Left cardiac atrium (tissue), 4 donors: ENCODE data around the gene RAPGEF5. TPM values are rescaled to one million over a fixed set of nuclear protein-coding genes. Genes with fewer than 3 reads are reported as not detected.

Source experiments
- ATAC-seq, 2 donors: fragments of 200-7000 bp; cut with Tn5 transposase; one replicate each; pipeline ENCODE4 v1.9.1; 2020; ENCODE audit warnings: mild to moderate bottlenecking in 2 of 2, moderate library complexity in 2 of 2
- DNase-seq: peaks from one replicate; pipeline ENCODE4 v3.0.0-alpha.2; 2020
- intact Hi-C, 2 donors: fragments of 100-400 bp; cut with DNase I; formaldehyde crosslinking; loops; one replicate each; pipeline versions ENCODE4 v1.14.1 to v1.15.1; 2022 to 2023
- total RNA-seq, 2 donors: library from RNA; stranded (reverse); fragmentation: NEBNext Ultra II Directional; extraction: Animal tissue kit (Norgen Biotek cat#: 25700); gene quantifications; one replicate each; pipeline ENCODE4 v1.2.1, GENCODE V29; 2021
- donor health status: DM: no; HTN: yes; CAD: no.
- donor health status: DM: no; HTN: yes; CAD: no; lungs with severe emphysema.
- donor health status: DM: yes; HTN: yes; CAD: no.
- donor health status: Dilated cardiomyopathy.

RAPGEF5 gene
- total RNA-seq, 2 donors from 2014 or later: 15.9 to 29.8 TPM

DNA sequence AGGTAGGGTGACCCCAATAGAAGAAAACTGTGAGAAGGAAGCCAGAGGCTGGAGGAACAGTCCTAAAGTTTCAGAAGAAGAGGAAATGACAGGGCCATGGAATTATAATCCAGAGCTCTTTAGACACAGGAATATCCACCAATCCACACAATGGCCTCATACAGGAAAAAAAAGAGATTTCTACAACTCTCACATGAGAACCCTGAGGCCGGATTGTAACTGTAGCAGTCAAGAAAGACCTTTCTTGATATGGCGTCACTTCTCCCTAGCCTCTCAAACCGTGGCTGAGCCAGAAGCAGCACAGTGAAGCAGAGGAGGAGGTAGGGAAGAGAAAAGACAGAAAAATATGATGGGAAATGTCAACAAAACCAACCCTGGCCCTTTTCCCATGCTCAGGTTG lies 76.9 kb downstream of the RAPGEF5 start:
- ATAC-seq: no peak
- intact Hi-C loops: no loop called here
- DNase-seq: no peak

DNA sequence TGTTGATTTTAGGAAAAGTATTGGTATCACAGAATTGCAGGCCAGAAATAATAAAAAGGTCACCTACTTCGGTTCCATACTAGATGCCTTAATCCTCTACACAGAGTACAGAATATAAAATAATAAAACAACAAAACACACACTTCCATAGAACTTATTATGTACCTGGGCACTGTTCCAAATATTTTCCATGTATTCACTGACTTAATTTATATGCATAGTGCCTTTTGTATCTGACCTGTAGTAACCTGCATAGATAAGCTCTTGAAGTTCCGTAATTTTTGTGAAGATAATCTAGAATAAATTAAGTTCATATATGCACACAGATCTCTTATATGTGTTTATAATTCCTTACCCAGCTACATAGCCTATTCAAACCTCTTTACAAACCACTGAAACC lies 78.3 kb downstream of the RAPGEF5 start:
- no peak for ATAC-seq
- intact Hi-C loops: loop anchor here in 1 of 2 donors (10.0 kb wide), 1 partner anchor 144 kb away; no protein-coding TSS in a partner anchor
- no peak for DNase-seq

DNA sequence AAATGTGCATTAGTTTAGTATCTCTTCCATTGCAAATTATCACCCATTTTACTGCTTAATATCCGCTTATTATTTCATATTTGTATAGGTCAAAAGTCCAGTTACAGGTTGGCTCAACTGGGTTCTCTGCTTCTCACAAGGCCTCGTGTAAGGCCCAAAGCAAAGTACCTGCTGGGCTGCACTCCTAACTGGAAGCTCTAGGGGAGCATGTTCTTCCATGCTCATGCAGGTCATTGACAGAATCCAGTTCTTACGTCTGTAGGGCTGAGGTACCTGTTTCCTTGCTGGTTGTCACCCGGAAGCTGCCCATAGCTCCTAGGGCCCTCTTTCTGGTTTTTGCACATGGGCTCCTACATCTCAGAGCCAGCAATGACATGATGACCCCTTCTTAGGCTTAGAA lies 79.6 kb downstream of the RAPGEF5 start:
- no peak for ATAC-seq
- DNase-seq: no peak
- intact Hi-C loops: loop anchor here in 1 of 2 donors (10.0 kb wide), 1 partner anchor 143 kb away; no protein-coding TSS in a partner anchor

DNA sequence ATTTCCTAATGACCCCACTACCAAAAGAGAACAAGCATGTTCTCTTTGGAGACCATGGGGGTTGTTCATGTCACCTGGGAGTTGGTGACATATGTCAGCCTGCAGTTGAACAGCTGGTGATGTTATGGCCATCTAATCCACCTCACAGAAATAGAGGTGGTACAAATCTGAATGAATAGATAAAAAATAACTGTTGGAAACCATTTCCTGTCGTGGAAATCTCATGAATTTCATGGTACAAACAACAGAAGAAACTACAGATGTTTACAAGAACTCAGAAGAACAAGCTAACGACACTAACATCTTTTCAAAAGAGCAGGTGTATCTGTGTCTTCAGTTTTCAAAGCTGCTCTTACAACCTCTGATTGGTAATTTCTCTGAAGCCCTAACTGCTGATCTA lies 81.3 kb downstream of the RAPGEF5 start:
- ATAC-seq (no peak), DNase-seq (no peak)
- intact Hi-C loops: loop anchor here in 1 of 2 donors (10.0 kb wide), 1 partner anchor 141 kb away; no protein-coding TSS in a partner anchor

GRCh38 chr7:22271311-22271710 lies 85.6 kb downstream of the RAPGEF5 start:
- DNase-seq (no peak), ATAC-seq (no peak)
- intact Hi-C loops: loop anchor here in 1 of 2 donors (10.0 kb wide), 1 partner anchor 137 kb away; no protein-coding TSS in a partner anchor

GRCh38 chr7:22270371-22270770 lies 86.6 kb downstream of the RAPGEF5 start:
- ATAC-seq (no peak), DNase-seq (no peak)
- intact Hi-C loops: loop anchor here in 1 of 2 donors (10.0 kb wide), 1 partner anchor 136 kb away; no protein-coding TSS in a partner anchor

GRCh38 chr7:22269963-22270362 lies 87.0 kb downstream of the RAPGEF5 start:
- ATAC-seq (no peak), DNase-seq (no peak)
- intact Hi-C loops: loop anchor here in 1 of 2 donors (10.0 kb wide), 1 partner anchor 135 kb away; no protein-coding TSS in a partner anchor

- no peak for DNase-seq
- intact Hi-C loops: no loop called here
- no peak for ATAC-seq
These were observed 88.0 kb downstream of the RAPGEF5 start for GRCh38 chr7:22268884-22269421.

DNA sequence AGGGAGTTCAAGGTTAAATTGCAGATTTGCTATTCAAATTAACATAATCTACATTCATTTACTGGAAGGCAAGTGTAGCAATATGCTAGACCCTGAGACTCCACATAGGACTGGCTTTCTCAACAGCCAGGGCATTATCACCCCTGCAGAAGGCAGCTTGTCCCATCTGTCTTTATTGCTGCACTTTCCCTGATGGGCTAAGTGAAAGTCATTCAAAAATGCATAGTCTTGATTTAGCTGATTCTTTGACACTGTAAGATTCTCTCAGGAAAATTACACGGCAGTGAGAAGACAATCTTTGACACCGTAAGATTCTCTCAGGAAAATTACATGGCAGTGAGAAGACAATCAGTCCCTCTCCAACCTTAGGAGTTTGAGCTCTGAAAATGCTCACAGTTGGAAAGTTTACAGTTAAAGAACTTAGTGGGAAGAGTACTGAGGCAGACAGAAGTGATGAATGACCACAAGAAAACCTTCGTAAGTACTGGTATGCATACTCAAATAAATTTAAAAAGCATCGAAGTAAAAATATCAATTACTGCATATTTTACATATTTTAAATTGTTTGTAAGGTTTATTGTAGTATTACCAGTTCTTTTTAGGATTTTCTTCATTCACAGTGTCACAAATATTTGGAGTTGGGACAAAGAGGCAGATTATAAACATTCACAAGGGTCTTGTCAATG lies 88.9 kb downstream of the RAPGEF5 start:
- intact Hi-C loops: no loop called here
- ATAC-seq (no peak), DNase-seq (no peak)

GRCh38 chr7:22262538-22262937 lies 94.4 kb downstream of the RAPGEF5 start:
- no peak for DNase-seq
- ATAC-seq: no peak
- intact Hi-C loops: no loop called here

DNA sequence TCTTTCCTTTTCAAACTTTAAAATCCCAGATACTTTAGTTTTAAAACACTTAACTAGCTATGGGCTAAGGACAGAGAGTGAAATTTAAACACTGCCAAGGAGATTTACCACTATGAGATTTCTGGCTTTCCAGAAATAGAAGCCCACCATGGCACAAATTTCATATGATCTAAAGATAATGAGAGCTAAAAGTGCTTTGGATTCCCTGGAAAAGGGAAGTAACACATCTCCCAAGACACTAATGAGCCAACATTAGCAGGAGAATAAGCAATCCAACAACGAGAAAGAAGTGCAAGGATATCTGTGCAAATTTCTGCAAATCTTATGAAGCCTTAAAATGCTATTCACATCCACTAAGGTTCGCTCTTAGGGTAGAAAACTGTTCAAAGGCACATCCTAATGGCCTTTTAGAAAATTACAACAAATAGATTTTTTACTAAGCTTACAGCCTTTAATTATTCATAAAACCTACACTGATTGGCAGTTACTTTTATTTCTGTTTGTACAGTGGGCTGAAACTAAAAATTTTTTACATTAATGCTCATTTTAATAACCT lies 100.3 kb downstream of the RAPGEF5 start:
- intact Hi-C loops: no loop called here
- DNase-seq: no peak
- no peak for ATAC-seq

GRCh38 chr7:22255834-22256233 lies 101.1 kb downstream of the RAPGEF5 start:
- intact Hi-C loops: no loop called here
- DNase-seq (no peak), ATAC-seq (peak in 1 of 2 donors; percentile 27)

- ATAC-seq: no peak
- intact Hi-C loops: no loop called here
These were observed 101.6 kb downstream of the RAPGEF5 start for GRCh38 chr7:22255342-22255741.

GRCh38 chr7:22252936-22253536 lies 103.9 kb downstream of the RAPGEF5 start:
- ATAC-seq: no peak
- intact Hi-C loops: no loop called here
- DNase-seq: no peak

More at GRCh38 chr7:22255342-22255741, 101.6 kb downstream of the RAPGEF5 start:
- no peak for DNase-seq

DNA sequence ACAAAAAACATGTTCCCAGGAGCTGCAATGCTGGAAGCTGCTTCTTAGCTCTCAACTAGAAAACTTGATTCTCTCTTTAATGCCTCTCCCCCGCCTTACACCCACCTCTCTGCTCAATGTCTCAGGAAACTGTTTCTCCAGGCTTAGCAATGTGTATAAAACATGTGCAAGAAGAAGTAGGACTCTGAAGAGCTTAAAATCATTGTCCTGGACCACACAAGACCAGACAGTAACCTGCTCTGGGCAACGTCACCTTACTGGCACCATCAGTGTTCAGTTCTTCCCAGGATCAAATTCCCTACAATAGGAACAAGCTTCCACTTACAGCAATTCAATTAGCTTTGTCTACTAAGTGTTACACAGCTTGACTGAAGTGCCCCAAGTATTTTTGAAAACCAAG lies 104.9 kb downstream of the RAPGEF5 start:
- no peak for ATAC-seq
- intact Hi-C loops: no loop called here
- no peak for DNase-seq

GRCh38 chr7:22251281-22251680 lies 105.7 kb downstream of the RAPGEF5 start:
- intact Hi-C loops: no loop called here
- peak in 1 of 2 donors; percentile 21 for ATAC-seq
- no peak for DNase-seq

- ATAC-seq (no peak), DNase-seq (no peak)
- intact Hi-C loops: no loop called here
These were observed 106.6 kb downstream of the RAPGEF5 start for GRCh38 chr7:22250390-22250789.

- DNase-seq (no peak), ATAC-seq (no peak)
- intact Hi-C loops: no loop called here
These were observed 108.7 kb downstream of the RAPGEF5 start for GRCh38 chr7:22248111-22248809.

GRCh38 chr7:22241805-22242390 lies 115.1 kb downstream of the RAPGEF5 start:
- DNase-seq (no peak), ATAC-seq (no peak)
- intact Hi-C loops: no loop called here
